ENCODE measurements around the gene NEURL1. TPM values are rescaled to one million over a fixed set of nuclear protein-coding genes. Genes with fewer than 3 reads are reported as not detected.
A peak's percentile ranks its signal among the peaks of the same experiment; 100 is the strongest.

NEURL1 gene
- total RNA-seq, 4 donors from 2014 or later: 0.19 TPM; not detected in 3

- no peak overlapping the region for H3K4me3 ChIP-seq
- no peak for DNase-seq
- peaks cover 0 to 12% (median 0%) of the 10 kb centered on the region in 3 donors for H3K4me1 ChIP-seq
- H3K36me3 ChIP-seq: no peaks in the 10 kb centered on the region
- intact Hi-C loops (cut with DNase I): no loop called here
- no peaks in the 10 kb centered on the region for H3K9me3 ChIP-seq
- peaks cover 0 to 16% (median 0%) of the 10 kb centered on the region in 4 donors for H3K27me3 ChIP-seq
- TF ChIP-seq POLR2A (IDR thresholded peaks at IDR 0.05): no peak
- TF ChIP-seq, protein P1, sequence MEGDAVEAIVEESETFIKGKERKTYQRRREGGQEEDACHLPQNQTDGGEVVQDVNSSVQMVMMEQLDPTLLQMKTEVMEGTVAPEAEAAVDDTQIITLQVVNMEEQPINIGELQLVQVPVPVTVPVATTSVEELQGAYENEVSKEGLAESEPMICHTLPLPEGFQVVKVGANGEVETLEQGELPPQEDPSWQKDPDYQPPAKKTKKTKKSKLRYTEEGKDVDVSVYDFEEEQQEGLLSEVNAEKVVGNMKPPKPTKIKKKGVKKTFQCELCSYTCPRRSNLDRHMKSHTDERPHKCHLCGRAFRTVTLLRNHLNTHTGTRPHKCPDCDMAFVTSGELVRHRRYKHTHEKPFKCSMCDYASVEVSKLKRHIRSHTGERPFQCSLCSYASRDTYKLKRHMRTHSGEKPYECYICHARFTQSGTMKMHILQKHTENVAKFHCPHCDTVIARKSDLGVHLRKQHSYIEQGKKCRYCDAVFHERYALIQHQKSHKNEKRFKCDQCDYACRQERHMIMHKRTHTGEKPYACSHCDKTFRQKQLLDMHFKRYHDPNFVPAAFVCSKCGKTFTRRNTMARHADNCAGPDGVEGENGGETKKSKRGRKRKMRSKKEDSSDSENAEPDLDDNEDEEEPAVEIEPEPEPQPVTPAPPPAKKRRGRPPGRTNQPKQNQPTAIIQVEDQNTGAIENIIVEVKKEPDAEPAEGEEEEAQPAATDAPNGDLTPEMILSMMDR (IDR thresholded peaks at IDR 0.05): no peak
- no peak overlapping the region for H3K27ac ChIP-seq
- WGBS, 2 donors: 65 to 81% methylated on average over 2 of the region's 2 CpGs
Observed at GRCh38 chr10:103487410-103487708, 6.1 kb upstream of the NEURL1 start.

GRCh38 chr10:103490986-103491314, 2.6 kb upstream of the NEURL1 start:
- no peak overlapping the region for H3K4me3 ChIP-seq
- no peak overlapping the region for H3K27ac ChIP-seq
- H3K4me1 ChIP-seq: peaks cover 9 to 28% (median 14%) of the 10 kb centered on the region in 3 donors
- 100% methylated on average over 1 of the region's 1 CpG; no CpG with 5 or more reads in 1 of the 2 donors for WGBS, 2 donors
- no peaks in the 10 kb centered on the region for H3K36me3 ChIP-seq
- peaks cover 0 to 52% (median 10%) of the 10 kb centered on the region in 4 donors for H3K27me3 ChIP-seq
- DNase-seq: no peak
- TF ChIP-seq, protein P1 (IDR thresholded peaks at IDR 0.05): no peak
- no peak for TF ChIP-seq POLR2A (IDR thresholded peaks at IDR 0.05)
- intact Hi-C loops (cut with DNase I): no loop called here
- H3K9me3 ChIP-seq: no peaks in the 10 kb centered on the region

DNA sequence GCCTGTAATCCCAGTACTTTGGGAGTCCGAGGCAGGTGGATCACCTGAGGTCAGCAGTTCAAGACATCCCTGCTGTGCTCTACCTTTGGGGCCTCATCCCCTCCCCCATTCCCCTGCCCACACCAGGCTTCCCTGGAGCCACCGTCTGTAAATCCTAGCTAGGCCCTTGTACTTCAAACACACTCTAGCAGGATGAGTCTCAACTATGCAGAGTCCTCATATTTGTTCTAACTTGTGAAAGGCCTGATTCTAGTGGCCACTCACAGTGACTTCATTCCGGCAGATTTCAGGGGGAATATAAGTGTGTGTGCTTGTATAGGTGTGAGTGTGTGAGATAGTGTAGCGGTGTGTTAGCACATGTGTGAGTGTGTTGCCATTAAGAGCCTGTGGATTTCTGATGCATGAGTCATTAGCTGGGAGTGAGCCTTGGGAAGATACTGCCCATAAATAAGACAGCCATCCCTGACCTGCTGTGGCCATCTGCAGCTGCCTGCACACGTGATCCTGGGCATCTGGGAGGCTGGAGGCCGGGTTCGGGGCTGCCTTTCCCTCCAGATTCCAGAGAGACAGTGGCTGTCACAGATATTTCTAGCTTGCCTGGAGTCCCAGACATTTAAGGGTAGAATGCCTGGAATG, 1.7 kb upstream of the NEURL1 start:
- Histone ChIP-seq H3K27ac (no peak overlapping the region), H3K27me3 (peaks cover 0 to 60% (median 10%) of the 10 kb centered on the region in 4 donors), H3K4me1 (peaks cover 9 to 28% (median 14%) of the 10 kb centered on the region in 3 donors), H3K36me3 (no peaks in the 10 kb centered on the region), H3K9me3 (no peaks in the 10 kb centered on the region), H3K4me3 (no peak overlapping the region)
- DNase-seq: no peak
- WGBS, 2 donors: 52 to 57% methylated on average over 3 to 7 of the region's 7 CpGs
- TF ChIP-seq, protein P1 (IDR thresholded peaks at IDR 0.05): no peak
- no peak for TF ChIP-seq POLR2A (IDR thresholded peaks at IDR 0.05)
- intact Hi-C loops (cut with DNase I): no loop called here

DNA sequence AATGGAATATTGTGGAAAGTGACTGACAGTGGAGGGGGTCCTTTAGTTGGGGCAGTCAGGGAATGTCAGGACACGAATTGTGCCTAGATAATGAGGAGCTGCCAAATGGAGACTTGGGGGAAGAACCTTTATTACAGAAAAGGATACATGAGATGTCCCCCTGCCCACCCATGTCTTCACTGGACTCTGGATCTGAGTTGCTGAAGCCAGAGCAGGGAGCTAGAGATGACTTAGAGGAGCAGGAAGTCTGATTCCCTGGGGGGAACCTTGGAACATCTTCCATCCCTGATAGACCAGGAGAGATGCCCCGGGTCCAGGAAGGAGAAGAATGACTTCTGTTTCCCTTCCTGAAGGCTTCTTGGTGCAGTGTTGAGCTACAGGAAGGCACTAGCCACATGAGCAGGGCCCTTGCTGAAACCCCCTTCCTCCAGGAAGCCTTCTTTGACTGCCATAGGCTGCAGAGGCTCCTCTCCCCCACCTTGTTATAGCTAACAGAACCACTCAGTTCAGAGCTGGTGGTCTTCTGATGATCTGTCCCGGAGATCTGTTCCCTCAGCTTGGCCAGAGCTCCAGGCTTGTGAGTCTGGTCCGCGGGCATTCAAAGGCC, 747 bp upstream of the NEURL1 start:
- Histone ChIP-seq H3K9me3 (no peaks in the 10 kb centered on the region), H3K4me3 (peak overlapping the region in 1 of 4 donors; percentile 79), H3K36me3 (no peaks in the 10 kb centered on the region), H3K27me3 (peaks cover 0 to 69% (median 10%) of the 10 kb centered on the region in 4 donors), H3K4me1 (peaks cover 9 to 28% (median 14%) of the 10 kb centered on the region in 3 donors), H3K27ac (no peak overlapping the region)
- intact Hi-C loops (cut with DNase I): no loop called here
- 66 to 82% methylated on average over 3 to 5 of the region's 5 CpGs for WGBS, 2 donors
- no peak for DNase-seq
- TF ChIP-seq POLR2A (IDR thresholded peaks at IDR 0.05): no peak
- TF ChIP-seq, protein P1 (IDR thresholded peaks at IDR 0.05): no peak

All from esophagus squamous epithelium (tissue), 5 donors.